ENCODE results near the gene ISLR. TPM values are rescaled to one million over a fixed set of nuclear protein-coding genes. Genes with fewer than 3 reads are reported as not detected.

ISLR gene
- total RNA-seq, 1 experiment from 2014 or later = not detected

- POLR2A ChIA-PET (ENCODE audit: unreplicated experiment) = no interaction called here
- DNase-seq (peak; percentile 59), ATAC-seq (peak; percentile 15; the same call in 1 of the 2 replicates)
- Histone ChIP-seq H3K27ac (ENCODE audit: low read length) (peak overlapping the region; percentile 5; the same call in 1 of the 2 replicates), H4K20me1 (ENCODE audit: low read length) (no peaks in the 10 kb centered on the region), H3K27me3 (ENCODE audit: low read length) (no peaks in the 10 kb centered on the region), H2AFZ (ENCODE audit: low read length) (no peak overlapping the region), H3K4me1 (ENCODE audit: insufficient read depth, low read length) (peaks cover 27% of the 10 kb centered on the region), H3K36me3 (ENCODE audit: low read depth, low read length) (no peaks in the 10 kb centered on the region), H3K4me3 (ENCODE audit: low read length) (no peak overlapping the region), H3K9me2 (replicated peaks; ENCODE audit: low read length) (no peaks in the 10 kb centered on the region), H3K9me3 (ENCODE audit: low read length) (no peaks in the 10 kb centered on the region), H3F3A (ENCODE audit: low read length, unreplicated experiment) (no peaks in the 10 kb centered on the region), H3K9ac (ENCODE audit: low read length) (no peak overlapping the region), H3K79me2 (ENCODE audit: low read length) (no peaks in the 10 kb centered on the region), H3K4me2 (ENCODE audit: low read length) (peak overlapping the region; percentile 5; the same call in 1 of the 2 replicates)
- intact Hi-C loops (cut with micrococcal nuclease) = no loop called here
- TF ChIP-seq EZH2 (IDR thresholded peaks at IDR 0.05; ENCODE audit: low read length, unreplicated experiment) (no peak), CTCF (conservative IDR thresholded peaks at IDR 0.05; ENCODE audit: low read depth, low read length) (no peak), EZH2phosphoT487 (IDR thresholded peaks at IDR 0.05; ENCODE audit: borderline replicate concordance, low read length) (no peak)
- CTCF ChIA-PET = no interaction called here
- BruUV-seq (replicated peaks) = no TSS peak
Measured at GRCh38 chr15:74185710-74186348, 12.3 kb downstream of the ISLR start.

GRCh38 chr15:74188216-74188615 is 14.7 kb downstream of the ISLR start:
- Histone ChIP-seq H3F3A (ENCODE audit: low read length, unreplicated experiment) (peaks cover 5% of the 10 kb centered on the region), H4K20me1 (ENCODE audit: low read length) (no peaks in the 10 kb centered on the region), H3K9me3 (ENCODE audit: low read length) (no peaks in the 10 kb centered on the region), H3K4me3 (ENCODE audit: low read length) (no peak overlapping the region), H3K27ac (ENCODE audit: low read length) (no peak overlapping the region), H3K4me2 (ENCODE audit: low read length) (no peak overlapping the region), H3K36me3 (ENCODE audit: low read depth, low read length) (no peaks in the 10 kb centered on the region), H3K9me2 (replicated peaks; ENCODE audit: low read length) (no peaks in the 10 kb centered on the region), H3K79me2 (ENCODE audit: low read length) (no peaks in the 10 kb centered on the region), H3K4me1 (ENCODE audit: insufficient read depth, low read length) (peaks cover 34% of the 10 kb centered on the region), H3K9ac (ENCODE audit: low read length) (no peak overlapping the region), H2AFZ (ENCODE audit: low read length) (no peak overlapping the region), H3K27me3 (ENCODE audit: low read length) (no peaks in the 10 kb centered on the region)
- intact Hi-C loops (cut with micrococcal nuclease) = no loop called here
- TF ChIP-seq CTCF (conservative IDR thresholded peaks at IDR 0.05; ENCODE audit: low read depth, low read length) = no peak
- TF ChIP-seq EZH2phosphoT487 (IDR thresholded peaks at IDR 0.05; ENCODE audit: borderline replicate concordance, low read length) = no peak
- no peak for TF ChIP-seq EZH2 (IDR thresholded peaks at IDR 0.05; ENCODE audit: low read length, unreplicated experiment)
- ChIA-PET CTCF (no interaction called here), POLR2A (ENCODE audit: unreplicated experiment) (no interaction called here)
- BruUV-seq (replicated peaks) = no TSS peak
- ATAC-seq (no peak), DNase-seq (no peak)

GRCh38 chr15:74191798-74192197 is 18.3 kb downstream of the ISLR start:
- no peaks in the 10 kb centered on the region for H3K36me3 ChIP-seq (ENCODE audit: low read depth, low read length)
- no TSS peak for BruUV-seq (replicated peaks)

More at GRCh38 chr15:74191798-74192197, 18.3 kb downstream of the ISLR start:
- no peak overlapping the region for H2AFZ ChIP-seq (ENCODE audit: low read length)
- no peaks in the 10 kb centered on the region for H4K20me1 ChIP-seq (ENCODE audit: low read length)
- DNase-seq (no peak), ATAC-seq (no peak)
- POLR2A ChIA-PET (ENCODE audit: unreplicated experiment) = no interaction called here
- no peaks in the 10 kb centered on the region for H3K9me2 ChIP-seq (replicated peaks; ENCODE audit: low read length)
- no peaks in the 10 kb centered on the region for H3K27me3 ChIP-seq (ENCODE audit: low read length)
- intact Hi-C loops (cut with micrococcal nuclease) = no loop called here
- CTCF ChIA-PET = no interaction called here
- H3F3A ChIP-seq (ENCODE audit: low read length, unreplicated experiment) = peaks cover 5% of the 10 kb centered on the region
- H3K27ac ChIP-seq (ENCODE audit: low read length) = no peak overlapping the region
- no peaks in the 10 kb centered on the region for H3K9me3 ChIP-seq (ENCODE audit: low read length)
- H3K4me1 ChIP-seq (ENCODE audit: insufficient read depth, low read length) = peaks cover 35% of the 10 kb centered on the region
- no peak overlapping the region for H3K4me3 ChIP-seq (ENCODE audit: low read length)
- no peaks in the 10 kb centered on the region for H3K79me2 ChIP-seq (ENCODE audit: low read length)
- no peak overlapping the region for H3K9ac ChIP-seq (ENCODE audit: low read length)
- TF ChIP-seq EZH2phosphoT487 (IDR thresholded peaks at IDR 0.05; ENCODE audit: borderline replicate concordance, low read length) (no peak), EZH2 (IDR thresholded peaks at IDR 0.05; ENCODE audit: low read length, unreplicated experiment) (no peak), CTCF (conservative IDR thresholded peaks at IDR 0.05; ENCODE audit: low read depth, low read length) (no peak)
- no peak overlapping the region for H3K4me2 ChIP-seq (ENCODE audit: low read length)
